CD4-positive, alpha-beta T cell treated with Interferon gamma for 1 hour (primary cell): ENCODE data around the gene RBM43.
"Not testable (repeated sequence)": the region's sequence is repeated elsewhere in the genome, so short reads cannot be mapped to it uniquely, and the experiment has no call there.

Experiments used
- DNase-seq: peaks from one replicate; pipeline ENCODE4 v3.0.0-alpha.2; 2020

The RBM43 gene

DNA sequence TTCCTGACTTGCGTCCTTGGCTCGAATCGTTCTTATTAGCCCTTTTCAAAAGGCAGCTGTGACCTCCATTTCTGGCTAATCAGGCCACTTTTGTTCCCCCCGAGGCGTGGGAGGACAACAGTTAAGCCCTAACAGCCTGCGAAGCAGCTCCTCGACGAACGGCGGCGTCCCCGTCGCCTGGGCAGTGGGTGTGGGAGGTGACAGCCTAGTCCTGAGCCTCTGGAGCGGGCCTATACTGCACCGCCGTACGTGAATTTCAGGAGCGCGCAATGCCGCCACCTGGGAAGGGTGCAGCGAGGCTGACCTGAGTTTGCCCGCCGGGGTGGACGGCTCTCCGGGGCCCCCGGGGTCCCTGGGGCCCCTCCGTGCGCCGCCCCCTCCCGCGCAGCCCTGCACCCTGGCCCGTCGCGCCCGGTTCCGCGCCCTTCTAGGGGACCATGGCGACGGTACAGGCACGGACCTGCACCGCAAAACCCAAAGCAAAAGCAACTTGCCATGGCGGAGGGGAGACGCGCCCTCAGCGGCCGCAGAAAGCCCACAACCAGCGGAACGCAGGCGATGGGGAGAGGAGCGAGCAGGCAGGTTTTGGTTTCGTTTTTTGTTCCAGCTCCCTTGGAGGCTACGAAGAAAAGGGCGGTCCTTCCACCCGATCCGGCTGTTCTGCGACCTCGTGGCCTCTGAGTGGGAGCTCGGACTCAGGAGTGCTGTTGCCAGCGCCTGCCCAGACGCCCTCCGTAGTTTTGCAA lies at the start of gene RBM43:
RBM43 (minus strand) TSS at position 633 of the 746 bp plus-strand sequence; CDS start at position 497, 136 bp downstream.
- DNase-seq, result peak; percentile 82

DNA sequence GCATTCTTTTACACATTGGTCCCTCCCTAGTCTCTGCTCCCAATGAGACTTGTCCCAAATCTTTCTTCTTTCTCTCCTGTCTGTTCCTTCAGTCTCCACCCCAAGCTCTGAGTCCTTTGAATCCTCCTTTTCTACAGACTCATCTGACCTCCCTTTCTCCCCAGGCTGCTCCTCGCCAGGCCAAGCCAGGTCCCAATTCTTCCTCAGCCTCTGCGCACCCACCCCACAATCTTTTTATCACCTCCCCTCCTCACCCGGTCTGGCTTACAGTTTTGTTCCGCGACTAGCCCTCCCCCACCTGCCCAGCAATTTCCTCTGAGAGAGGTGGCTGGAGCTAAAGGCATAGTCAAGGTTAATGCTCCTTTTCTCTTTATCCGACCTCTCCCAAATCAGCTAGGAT lies 48.6 kb upstream of the RBM43 start:
- DNase-seq, result not testable (repeated sequence)

DNA sequence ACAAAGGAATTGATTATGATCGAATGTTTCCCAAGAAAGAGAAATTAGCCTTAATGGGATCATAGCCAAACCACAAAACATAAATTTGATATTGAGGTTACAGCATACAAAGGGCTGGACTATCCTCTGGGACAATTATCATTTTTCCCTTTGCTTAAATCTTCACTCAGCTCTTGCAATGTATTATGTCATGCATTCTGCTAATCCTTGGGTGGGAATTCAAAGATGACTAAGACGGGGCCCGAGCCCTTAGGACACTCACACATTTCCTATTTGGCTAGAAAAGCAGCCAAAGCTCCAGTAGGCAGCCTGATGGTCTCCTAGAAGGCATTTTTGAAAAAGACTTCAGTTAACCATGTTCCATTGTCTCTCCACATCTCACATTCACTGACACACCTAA lies 45.0 kb upstream of the RBM43 start:
- no peak for DNase-seq

DNA sequence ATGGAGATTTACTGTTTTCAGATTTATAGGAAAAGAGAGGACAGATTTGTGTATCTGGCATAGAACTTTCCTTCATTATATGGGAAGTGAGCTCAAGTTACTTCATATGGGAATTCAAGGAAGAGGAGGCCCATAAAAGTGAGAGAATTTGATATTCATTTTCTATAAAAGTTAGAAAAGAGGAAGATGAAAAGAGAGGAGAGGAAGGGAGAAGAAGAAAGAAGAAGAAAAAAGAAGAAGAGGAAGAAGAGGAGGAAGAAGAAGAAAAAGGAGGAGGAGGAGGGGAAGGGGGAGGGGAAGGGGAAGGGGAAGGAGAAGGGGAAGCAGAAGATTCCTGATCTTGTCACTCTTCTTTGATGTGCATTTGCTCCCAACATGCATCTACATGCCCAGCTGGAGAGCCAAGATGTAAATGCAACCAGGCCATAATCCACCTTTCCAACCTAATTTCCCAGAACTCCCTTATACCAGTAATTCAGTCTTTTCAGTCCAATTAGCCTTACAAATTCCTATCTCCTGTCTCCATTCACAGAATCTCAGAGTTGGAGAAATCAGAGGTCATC lies 43.5 kb upstream of the RBM43 start:
- no peak for DNase-seq

DNA sequence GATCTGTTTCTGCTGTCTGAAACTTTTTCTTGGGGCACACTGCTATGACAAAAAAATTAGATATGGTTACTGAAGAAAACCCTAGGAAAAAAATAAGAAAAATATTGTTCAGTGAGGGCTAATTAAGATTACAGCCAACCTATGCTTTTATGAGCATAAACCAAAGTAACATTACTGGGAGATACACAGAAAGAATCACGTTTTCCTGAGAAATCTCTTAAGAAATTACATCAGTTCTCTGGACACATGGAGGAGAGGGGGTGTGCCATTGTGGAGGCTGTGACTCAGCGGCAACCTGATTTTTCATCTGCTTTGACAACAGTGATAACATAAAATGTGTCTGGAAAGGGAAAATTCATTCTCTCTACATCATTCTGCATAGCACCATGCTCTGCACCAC lies 41.2 kb upstream of the RBM43 start:
- DNase-seq, result no peak

GRCh38 chr2:151302404-151302803 lies 40.7 kb upstream of the RBM43 start:
- DNase-seq, result no peak

- no peak for DNase-seq
Measured at GRCh38 chr2:151299920-151300539, 38.4 kb upstream of the RBM43 start.

- DNase-seq, result no peak
Measured at GRCh38 chr2:151297882-151298281, 36.2 kb upstream of the RBM43 start.

- DNase-seq, result not testable (repeated sequence)
Measured at GRCh38 chr2:151295926-151296325, 34.3 kb upstream of the RBM43 start.

DNA sequence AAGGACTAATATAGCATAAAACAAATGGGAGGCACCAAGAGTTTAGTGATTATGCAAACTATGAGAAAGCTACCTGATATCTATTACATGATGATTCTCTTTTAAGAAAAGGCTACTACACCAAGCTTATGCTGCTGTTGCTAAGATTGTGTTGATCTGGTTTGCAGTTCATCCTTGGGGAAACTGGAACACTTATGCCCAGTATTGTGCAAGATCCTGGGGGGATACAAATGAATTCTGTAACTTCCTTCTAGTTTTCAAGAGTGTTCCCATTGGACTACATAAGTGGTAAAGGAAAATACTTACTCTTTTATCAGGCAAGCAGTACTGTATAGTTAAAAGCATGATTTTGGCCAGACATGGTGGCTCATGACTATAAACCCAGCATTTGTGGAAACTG lies 30.9 kb upstream of the RBM43 start:
- no peak for DNase-seq

GRCh38 chr2:151292141-151292540 lies 30.5 kb upstream of the RBM43 start:
- no peak for DNase-seq

DNA sequence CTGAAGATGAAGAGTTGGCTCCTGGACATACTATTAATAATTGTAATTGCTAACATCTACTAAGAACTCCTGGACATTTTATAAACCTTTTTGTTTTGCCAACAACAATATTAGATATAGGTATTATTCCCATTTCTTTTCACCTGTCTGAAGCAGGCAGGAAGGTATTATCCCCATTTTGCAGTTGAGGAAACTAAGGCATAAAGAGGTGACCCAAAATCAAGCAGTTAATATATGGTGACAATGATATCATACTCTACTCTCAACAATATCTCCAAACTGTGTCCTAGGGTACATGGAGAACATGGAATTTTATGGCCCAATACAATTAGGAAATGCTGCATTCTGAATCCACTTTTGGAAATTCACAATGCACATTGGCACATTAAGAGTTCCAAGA lies 29.6 kb upstream of the RBM43 start:
- DNase-seq, result no peak

DNA sequence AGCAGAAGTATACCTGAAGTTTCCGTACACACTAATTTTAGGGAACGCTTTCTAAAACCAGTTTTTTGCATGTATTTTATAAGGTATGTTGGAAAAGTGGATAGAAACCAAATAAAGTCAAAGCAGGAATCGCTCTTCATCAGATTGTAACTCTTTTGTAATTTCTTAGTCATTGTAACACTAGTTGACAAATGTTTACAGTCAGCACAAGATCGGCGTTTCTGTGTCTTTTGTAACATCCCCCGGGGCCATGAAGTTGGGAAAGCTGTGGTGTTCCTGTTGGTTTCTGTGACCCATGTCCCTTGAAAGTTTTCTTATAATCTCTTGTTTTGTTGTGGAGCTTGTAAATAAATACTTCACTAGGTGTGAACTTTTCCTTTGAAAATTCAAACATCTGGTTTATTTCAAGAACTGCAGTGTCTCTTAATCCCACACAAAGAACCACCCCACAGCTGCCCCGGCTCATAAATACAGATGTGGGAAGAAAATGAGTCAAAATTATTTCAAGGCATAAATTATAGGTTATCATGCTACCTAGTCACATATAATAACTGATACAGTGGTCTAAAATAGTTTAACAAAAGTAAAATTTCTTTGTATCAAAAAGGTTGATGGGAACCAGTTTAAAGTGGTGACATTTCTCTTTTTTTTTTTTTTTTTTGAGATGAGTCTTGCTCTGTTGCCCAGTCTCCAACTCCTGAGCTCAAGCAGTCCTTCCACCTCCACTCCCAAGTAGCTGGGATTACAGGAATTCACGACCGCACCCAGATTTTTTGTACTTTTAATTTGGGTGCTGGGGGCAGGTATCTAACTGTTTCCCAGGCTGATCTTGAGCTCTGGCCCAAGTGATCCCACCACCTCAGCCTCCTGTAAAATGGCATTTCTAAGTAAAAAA lies 28.6 kb upstream of the RBM43 start:
- peak; percentile 18 for DNase-seq

DNA sequence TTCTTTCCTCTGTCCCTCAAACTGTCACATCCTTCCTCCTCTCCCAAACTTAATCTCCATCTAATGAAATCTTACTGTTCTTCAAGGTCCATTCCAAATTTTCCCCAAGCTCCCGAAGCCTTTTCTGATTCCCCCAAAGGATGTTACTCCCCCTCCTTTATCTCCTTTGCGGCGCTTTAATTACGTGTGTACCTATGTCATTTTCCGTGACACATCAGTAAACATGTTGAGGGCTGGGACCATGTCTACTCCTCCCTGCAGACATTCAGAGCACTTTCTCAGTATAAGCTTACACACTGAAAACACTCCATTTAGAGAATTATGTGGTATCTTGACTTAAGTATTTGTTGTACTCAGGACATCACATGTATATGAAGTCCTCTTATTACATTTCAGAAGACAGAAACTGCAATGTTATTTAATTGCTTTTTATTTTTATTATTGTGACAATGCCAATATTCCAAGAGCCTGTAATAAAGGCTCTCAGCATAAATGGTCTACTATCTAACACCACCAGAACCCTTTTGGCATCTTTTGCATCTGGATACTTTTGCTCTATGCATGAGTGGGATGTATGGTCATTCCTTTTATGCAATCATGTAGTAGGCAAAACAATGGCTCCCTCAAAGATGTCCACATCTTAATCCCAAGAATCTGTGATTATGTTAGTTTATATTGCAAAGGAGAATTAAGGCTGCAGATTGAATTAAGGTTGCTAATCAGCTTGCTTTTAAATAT lies 26.0 kb upstream of the RBM43 start:
- DNase-seq, result no peak

GRCh38 chr2:151282401-151282800 lies 20.7 kb upstream of the RBM43 start:
- DNase-seq, result no peak

DNA sequence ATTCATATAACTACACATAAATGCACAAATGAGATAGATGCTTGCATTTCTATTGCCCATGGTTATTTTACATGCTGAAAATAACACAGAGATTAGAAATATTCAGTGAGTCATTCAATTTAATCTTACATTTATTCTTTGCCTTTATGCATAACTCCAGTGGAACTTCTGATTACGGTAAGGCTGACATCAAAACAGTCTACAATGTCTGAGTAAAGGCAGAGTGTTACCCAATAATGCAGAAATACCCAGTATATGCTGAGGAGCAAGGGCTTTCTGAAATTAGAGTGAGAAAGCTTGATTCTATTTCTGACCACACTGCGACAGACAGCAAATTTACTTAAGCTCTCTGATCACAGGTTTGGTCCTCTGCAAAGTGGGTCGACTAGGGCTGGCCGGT lies 18.6 kb upstream of the RBM43 start:
- no peak for DNase-seq

DNA sequence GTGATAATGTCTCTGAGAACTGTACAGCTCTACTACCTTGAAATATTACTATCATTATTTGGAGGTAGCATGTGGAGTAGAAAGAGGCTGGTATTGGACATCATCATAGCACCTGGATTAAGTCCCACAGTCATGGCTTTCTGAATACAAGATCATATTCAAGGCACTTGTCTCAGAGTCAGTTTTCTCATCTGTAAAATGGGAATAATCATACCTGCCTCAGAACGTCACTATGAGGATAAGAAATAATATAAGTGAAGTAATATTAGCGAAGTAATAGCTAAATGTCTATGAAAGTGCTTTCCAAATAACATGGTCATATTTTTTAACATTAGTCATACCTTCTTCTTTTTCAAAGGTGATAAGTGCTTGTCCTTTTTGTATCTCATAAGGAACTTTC lies 16.8 kb upstream of the RBM43 start:
- DNase-seq, result no peak

GRCh38 chr2:151277067-151277466 lies 15.4 kb upstream of the RBM43 start:
- no peak for DNase-seq

DNA sequence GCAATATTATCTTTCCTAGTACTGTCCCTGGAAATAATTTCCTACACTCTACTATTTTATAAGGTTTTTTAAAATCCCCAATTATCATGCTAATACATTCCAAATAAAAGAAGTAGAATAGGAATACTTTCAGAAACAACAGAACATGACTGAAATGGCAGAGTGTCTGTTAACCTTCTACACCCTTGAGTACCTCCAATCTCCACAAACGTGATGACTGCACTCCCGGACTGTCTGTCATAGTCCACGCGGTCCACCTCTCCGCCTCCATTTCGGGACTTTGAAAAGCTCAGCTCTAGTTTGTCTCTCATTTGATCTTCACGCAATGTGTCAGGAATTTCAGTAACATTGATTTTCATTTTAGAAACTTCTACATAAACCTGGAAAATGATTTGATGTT lies 13.6 kb upstream of the RBM43 start:
- DNase-seq, result no peak

GRCh38 chr2:151271824-151272223 lies 10.2 kb upstream of the RBM43 start:
- DNase-seq, result no peak

DNA sequence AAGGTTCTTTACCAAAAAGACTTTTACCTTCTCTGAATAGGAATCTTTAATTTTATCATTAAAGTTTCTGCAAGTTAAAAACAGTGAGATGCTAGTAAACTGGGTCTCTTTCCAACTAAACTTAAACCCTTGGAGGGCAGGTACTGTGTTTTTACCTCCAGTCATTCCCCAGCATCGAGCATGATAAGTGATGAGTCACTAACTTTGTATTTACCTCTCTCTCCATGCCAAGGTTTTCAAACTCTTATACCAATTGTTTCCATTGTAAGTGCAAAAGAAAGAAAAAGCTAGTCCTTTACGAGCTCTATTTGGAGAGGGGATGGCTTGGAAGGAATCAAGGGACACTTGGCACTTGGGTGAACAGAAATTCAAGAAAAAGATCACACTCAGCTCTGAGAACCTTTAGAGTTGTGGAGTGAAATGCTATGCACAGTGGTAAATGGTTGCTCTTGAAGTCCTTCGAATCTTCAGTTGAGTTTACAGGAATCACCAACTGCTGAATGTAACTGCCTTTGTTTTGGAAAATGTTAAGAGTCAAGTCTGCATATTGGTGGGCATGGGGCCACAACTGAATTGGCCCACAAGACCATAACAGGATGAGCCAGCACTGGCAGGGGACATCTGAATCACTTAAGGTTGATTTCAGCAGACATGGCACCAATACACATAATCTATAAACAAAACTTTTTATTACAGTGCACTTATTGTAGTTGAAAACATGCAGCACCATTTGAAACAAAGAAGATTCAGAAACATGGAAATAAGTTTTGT lies 8.3 kb upstream of the RBM43 start:
- no peak for DNase-seq

GRCh38 chr2:151268085-151268484 lies 6.4 kb upstream of the RBM43 start:
- DNase-seq, result no peak
